Activated CD4-positive, alpha-beta T cell treated with anti-CD3 and anti-CD28 coated beads, Interleukin-2, amount 50 U/mL, for 24 hours (primary cell): Measurements from ENCODE around the gene EPYC.
"Not testable (repeated sequence)": the region's sequence is repeated elsewhere in the genome, so short reads cannot be mapped to it uniquely, and the experiment has no call there.

Experiments used
- DNase-seq, 2 donors: peaks; one replicate each; pipeline ENCODE4 v3.0.0-alpha.2; 2020; ENCODE audit warnings: low read depth in 1 of 2, low spot score in 1 of 2

Gene EPYC

DNA sequence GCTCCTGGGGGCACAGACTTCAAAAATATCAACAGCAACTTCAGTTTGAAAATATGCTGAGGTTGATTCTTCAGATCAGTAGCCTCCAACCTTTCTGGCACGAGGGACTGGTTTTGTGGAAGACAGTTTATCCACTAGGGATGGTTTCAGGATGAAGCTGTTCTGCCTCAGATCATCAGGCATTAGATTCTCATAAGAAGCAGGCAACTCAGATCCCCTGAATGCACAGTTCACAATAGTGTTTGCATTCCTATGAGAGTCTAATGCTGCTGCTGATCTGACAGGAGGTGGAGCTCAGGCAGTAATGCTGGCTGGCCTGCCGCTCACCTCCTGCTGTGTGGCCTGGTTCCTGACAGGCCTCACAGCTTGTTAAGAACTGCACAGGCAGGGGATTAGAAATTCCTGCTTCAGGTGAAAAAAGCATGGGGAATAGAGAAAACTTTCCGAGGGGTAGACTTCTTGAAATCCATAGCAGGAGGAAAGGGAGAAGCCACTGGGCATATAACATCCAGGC, 12.8 kb downstream of the EPYC start:
- no peak for DNase-seq

GRCh38 chr12:90990611-90991010, 14.2 kb downstream of the EPYC start:
- DNase-seq, result no peak

- DNase-seq, result no peak
Observed at GRCh38 chr12:90989686-90990111, 15.1 kb downstream of the EPYC start.

GRCh38 chr12:90987520-90987919, 17.3 kb downstream of the EPYC start:
- DNase-seq, result no peak

DNA sequence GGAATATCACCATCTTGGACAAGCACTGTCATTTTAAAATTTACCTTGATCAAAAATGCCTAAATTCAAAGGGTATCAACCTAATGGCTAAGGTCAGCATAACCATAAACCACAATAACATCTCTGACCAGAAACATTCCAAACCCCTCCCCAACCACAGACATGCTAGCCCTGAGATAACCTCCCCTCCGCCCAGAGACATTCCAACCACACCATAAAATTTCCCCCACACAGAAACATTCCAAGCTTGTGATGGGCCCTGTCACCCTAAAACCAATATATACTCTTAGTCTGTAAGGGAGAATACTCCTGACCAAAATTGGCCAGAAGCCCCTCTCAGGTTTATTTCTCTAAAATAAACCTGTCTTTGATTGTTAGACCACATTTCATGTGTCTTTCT, 17.7 kb downstream of the EPYC start:
- no peak for DNase-seq

DNA sequence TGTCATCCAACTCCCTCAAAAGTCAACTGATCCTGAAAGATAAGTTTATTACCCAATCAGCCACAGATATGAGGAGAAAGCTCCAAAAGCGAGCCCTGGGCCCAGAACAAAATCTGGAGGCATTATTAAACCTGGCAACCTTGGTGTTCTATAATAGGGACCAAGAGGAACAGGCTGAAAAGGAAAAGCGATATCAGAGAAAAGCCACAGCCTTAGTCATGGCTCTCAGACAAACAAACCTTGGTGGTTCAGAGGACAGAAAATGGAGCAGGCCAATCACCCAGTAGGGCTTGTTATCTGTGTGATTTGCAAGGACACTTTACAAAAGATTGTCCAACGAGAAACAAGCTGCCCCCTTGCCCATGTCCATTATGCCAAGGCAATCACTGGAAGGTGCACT, 19.4 kb downstream of the EPYC start:
- DNase-seq, result not testable (repeated sequence)

GRCh38 chr12:90984114-90984513, 20.7 kb downstream of the EPYC start:
- DNase-seq, result no peak

DNA sequence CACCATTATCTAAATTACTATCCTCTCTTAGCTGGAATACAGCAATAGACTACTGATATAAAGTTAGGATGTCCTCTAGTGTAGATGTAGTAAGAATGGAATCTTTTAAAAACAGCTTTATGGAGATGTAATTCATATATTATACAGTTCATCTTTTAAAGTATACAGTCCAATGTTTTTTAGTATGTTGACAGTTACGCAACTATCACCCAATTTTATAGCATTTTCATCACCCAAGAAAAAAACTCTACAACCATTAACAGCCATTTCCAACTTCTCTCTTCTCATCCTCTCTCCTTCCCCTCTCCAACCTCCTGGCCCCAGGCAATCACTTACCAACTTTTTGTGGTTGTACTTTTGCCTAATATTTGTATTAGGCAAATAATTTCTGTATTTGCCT, 22.6 kb downstream of the EPYC start:
- no peak for DNase-seq

DNA sequence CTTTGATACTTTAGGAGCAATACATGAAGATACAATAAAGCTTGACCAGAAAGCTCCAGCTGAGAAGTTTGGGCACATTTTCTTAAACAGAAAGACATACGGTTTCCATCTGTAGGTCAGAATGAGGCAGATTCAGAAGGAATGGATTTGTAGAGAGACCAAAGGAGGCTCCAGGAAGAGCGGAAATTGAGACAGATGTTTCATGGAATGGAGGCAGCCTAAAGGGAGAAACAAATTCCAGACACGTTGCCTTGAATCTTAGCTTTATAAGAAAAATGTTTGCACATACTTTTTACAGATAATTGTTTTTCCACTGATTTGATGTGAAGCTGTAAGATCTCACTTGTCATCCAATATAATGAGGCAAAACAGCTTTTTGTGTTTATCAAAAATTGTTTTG, 24.8 kb downstream of the EPYC start:
- DNase-seq, result no peak

GRCh38 chr12:90979019-90979418, 25.8 kb downstream of the EPYC start:
- no peak for DNase-seq

- DNase-seq, result no peak
Observed at GRCh38 chr12:90978117-90978770, 26.5 kb downstream of the EPYC start.

- no peak for DNase-seq
Observed at GRCh38 chr12:90977224-90977623, 27.5 kb downstream of the EPYC start.

DNA sequence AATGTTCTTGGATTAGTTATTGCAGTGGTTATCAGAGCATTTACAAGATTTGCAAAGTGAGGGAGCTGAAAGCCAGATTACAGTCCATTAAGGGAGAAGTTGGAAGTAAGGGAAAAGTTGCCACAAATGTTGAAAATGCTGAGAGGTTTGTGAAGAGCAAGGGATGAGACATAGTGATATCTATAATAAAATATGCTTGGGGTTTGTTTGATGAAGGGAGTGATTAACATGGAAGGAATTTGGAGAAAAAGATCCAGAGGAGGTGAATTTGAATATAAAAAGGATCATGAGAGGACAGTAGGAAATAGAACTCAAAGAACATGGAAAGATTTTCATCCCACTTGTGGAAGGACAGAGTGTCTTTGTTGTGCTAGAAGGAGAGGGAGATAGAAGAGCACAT, 30.5 kb downstream of the EPYC start:
- DNase-seq, result no peak

GRCh38 chr12:90972226-90972625, 32.5 kb downstream of the EPYC start:
- DNase-seq, result no peak

DNA sequence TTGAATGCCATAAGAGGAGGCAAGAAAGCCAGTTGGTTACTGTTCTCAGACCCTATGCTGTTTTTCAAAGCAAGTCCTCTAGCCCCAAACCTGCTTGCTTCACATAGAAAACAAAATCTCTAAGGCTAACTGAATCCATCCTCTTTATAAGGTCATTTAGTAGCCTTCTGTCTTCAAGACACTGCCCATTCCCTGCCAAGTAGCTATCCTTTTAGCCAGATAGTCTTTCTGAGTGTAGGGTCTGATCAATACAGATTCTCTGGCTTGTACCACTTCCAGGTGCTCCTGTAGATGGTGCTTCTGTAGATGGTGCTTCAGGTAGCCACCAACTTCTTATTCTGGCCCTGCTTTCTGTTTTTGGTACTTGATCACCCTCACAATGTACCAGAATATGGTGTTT, 33.9 kb downstream of the EPYC start:
- DNase-seq, result no peak

- DNase-seq, result no peak
Observed at GRCh38 chr12:90970471-90970870, 34.3 kb downstream of the EPYC start.

DNA sequence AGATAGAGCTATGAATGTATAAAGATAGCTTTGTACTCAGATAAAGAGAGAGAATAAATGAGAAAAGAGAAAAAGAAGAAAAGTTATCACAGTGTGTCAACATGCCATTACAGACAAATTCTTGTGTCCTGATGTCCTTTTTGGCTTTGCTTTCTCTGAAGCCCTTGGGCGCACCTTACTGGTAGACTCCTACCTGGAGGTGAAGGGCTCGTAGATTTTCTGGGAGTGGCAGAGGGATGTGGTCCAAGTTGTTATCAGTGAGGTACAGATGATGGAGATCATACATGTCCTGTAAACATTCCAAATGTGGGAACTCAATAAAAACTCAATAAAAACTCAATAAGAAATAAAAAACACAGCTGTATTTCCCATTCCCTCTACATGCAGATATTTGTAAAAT, 34.9 kb downstream of the EPYC start:
- DNase-seq, result no peak

GRCh38 chr12:90969346-90969745, 35.4 kb downstream of the EPYC start:
- no peak for DNase-seq

DNA sequence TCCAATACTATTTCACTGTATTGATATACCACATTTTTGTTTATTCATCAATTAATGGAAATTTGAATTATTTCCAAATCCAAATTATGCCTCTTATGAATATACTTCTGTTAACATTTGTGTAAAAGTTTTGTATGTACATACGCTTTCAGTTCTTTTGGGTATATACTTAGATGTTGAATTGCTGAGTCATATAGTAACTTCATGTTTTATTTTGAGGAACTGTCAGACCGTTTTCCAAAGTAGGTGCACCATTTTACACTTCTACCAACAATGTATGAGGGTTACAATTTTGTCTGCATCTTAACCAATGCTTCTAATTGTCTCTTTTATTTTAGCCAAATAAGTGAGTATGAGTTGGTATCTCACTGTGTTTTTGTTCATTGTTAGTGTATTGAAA, 39.6 kb downstream of the EPYC start:
- no peak for DNase-seq

DNA sequence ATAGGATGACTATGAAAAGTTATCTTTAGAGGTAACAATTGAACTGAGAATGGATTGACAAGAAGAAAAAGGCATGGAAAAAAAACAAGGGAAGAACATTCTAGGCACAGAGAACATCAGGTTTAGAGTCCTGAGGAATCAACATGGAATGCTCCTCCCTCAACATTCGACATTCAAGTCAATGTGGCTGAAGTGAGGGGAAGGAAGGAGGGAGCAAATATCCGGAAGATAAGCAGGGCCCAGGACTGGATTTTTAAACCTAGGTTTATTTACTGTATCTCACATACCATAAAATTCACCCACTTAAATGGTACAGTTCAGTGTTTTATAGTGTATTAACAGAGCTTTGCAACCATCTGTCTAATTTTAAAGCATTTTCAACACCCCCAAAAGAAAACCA, 40.2 kb downstream of the EPYC start:
- no peak for DNase-seq

GRCh38 chr12:90963946-90964345, 40.8 kb downstream of the EPYC start:
- no peak for DNase-seq

- no peak for DNase-seq
Observed at GRCh38 chr12:90961154-90961553, 43.6 kb downstream of the EPYC start.

GRCh38 chr12:90959538-90960139, 45.1 kb downstream of the EPYC start:
- DNase-seq, result peak in 1 of 2 donors; percentile 19
